ENCODE data around the gene SPZ1. TPM values are rescaled to one million over a fixed set of nuclear protein-coding genes. Genes with fewer than 3 reads are reported as not detected.
"Not testable (repeated sequence)": the region's sequence is repeated elsewhere in the genome, so short reads cannot be mapped to it uniquely, and the experiment has no call there.

The SPZ1 gene
- polyA plus RNA-seq, 2 of the 4 experiments (the other 2 are of a cell fraction) = not detected

- H3K4me3 ChIP-seq = no peak overlapping the region
- H3K4me2 ChIP-seq = no peak overlapping the region
- no peak overlapping the region for H3K27ac ChIP-seq
- DNase-seq (ENCODE audit: low read depth in 1 of 2, low spot score in 1 of 2) (no peak), FAIRE-seq (no peak), ATAC-seq (no peak)
- no peaks in the 10 kb centered on the region for H3K9me3 ChIP-seq
- H3K4me1 ChIP-seq = no peaks in the 10 kb centered on the region
- CTCF ChIA-PET = interaction anchor here (0.7 to 0.9 kb wide), 2 partner anchors 226 to 251 kb away, joined by 3 read pairs; no protein-coding TSS in a partner anchor
- 75% methylated on average over 3 of the region's 3 CpGs for whole genome bisulfite sequencing (ENCODE audit: missing lambda C conversion rate)
- TF ChIP-seq HOXB5 (CRISPR knock-in tag; IDR thresholded peaks at IDR 0.05) (no peak), RARB (CRISPR knock-in tag; IDR thresholded peaks at IDR 0.05) (no peak)
- TF ChIP-seq, protein P1, sequence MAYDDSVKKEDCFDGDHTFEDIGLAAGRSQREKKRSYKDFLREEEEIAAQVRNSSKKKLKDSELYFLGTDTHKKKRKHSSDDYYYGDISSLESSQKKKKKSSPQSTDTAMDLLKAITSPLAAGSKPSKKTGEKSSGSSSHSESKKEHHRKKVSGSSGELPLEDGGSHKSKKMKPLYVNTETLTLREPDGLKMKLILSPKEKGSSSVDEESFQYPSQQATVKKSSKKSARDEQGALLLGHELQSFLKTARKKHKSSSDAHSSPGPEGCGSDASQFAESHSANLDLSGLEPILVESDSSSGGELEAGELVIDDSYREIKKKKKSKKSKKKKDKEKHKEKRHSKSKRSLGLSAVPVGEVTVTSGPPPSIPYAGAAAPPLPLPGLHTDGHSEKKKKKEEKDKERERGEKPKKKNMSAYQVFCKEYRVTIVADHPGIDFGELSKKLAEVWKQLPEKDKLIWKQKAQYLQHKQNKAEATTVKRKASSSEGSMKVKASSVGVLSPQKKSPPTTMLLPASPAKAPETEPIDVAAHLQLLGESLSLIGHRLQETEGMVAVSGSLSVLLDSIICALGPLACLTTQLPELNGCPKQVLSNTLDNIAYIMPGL (CRISPR knock-in tag; IDR thresholded peaks at IDR 0.05; ENCODE audit: borderline replicate concordance) = no peak
- POLR2A ChIA-PET = no interaction called here
Measured at GRCh38 chr5:80343067-80343466, 23.3 kb downstream of the SPZ1 start.

- ChIA-PET POLR2A (no interaction called here), CTCF (interaction anchor here (0.6 to 1.7 kb wide), 9 partner anchors 11 to 326 kb away, joined by 3 to 5 read pairs (median 3); no protein-coding TSS in a partner anchor)
- peak; percentile 28 to 46 for DNase-seq (ENCODE audit: low read depth in 1 of 2, low spot score in 1 of 2)
- no peaks in the 10 kb centered on the region for H3K9me3 ChIP-seq
- no peak overlapping the region for H3K4me2 ChIP-seq
- WGBS (ENCODE audit: missing lambda C conversion rate) = 3% methylated on average over 2 of the region's 2 CpGs
- FAIRE-seq = no peak
- H3K4me1 ChIP-seq = no peaks in the 10 kb centered on the region
- no peak overlapping the region for H3K27ac ChIP-seq
- peak; percentile 82 to 88; a peak in 5 of 6 replicates for ATAC-seq
- TF ChIP-seq SMC3 (IDR thresholded peaks at IDR 0.05) = peak; percentile 36; the same call in 2 of the 3 replicates
- TF ChIP-seq RAD21 (conservative IDR thresholded peaks at IDR 0.05 in 1 of 2, IDR thresholded peaks at IDR 0.05 in 1 of 2) = peak; percentile 41 to 54; a peak in 3 of 5 replicates
- TF ChIP-seq EP300 (IDR thresholded peaks at IDR 0.05) = no peak
- TF ChIP-seq, protein P2, sequence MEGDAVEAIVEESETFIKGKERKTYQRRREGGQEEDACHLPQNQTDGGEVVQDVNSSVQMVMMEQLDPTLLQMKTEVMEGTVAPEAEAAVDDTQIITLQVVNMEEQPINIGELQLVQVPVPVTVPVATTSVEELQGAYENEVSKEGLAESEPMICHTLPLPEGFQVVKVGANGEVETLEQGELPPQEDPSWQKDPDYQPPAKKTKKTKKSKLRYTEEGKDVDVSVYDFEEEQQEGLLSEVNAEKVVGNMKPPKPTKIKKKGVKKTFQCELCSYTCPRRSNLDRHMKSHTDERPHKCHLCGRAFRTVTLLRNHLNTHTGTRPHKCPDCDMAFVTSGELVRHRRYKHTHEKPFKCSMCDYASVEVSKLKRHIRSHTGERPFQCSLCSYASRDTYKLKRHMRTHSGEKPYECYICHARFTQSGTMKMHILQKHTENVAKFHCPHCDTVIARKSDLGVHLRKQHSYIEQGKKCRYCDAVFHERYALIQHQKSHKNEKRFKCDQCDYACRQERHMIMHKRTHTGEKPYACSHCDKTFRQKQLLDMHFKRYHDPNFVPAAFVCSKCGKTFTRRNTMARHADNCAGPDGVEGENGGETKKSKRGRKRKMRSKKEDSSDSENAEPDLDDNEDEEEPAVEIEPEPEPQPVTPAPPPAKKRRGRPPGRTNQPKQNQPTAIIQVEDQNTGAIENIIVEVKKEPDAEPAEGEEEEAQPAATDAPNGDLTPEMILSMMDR (IDR thresholded peaks at IDR 0.05) = peak; percentile 44; the same call in 1 of the 3 replicates
- H3K4me3 ChIP-seq = no peak overlapping the region
Measured at GRCh38 chr5:80346055-80346454, 26.3 kb downstream of the SPZ1 start.

DNA sequence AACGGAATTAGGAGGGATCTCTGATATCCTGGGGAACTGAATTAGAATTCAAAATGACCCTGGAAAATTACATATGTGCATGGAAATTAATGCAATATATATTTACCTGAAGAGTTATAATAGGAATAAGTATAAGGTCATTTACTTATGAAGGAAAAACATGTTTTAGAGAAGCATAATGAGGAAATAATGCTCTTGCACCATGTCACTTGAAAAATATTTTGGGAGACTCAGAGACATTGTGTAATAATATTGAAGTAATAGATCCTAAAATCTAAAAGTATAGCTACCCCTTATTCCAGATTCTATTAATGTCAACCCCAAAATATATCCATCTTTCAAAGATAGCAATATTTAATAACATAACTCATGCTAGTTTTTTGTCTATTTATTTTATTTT is 28.4 kb downstream of the SPZ1 start:
- CTCF ChIA-PET = no interaction called here
- H3K9me3 ChIP-seq = no peaks in the 10 kb centered on the region
- WGBS (ENCODE audit: missing lambda C conversion rate) = 4% methylated on average over 1 of the region's 1 CpG
- FAIRE-seq = no peak
- H3K4me3 ChIP-seq = no peak overlapping the region
- POLR2A ChIA-PET = no interaction called here
- no peak overlapping the region for H3K4me2 ChIP-seq
- no peak for ATAC-seq
- H3K4me1 ChIP-seq = no peaks in the 10 kb centered on the region
- no peak for DNase-seq (ENCODE audit: low read depth in 1 of 2, low spot score in 1 of 2)
- no peak overlapping the region for H3K27ac ChIP-seq
- TF ChIP-seq E2F6 (IDR thresholded peaks at IDR 0.05; ENCODE audit: borderline replicate concordance, low read depth) (no peak), TP53 (CRISPR knock-in tag; IDR thresholded peaks at IDR 0.05) (no peak), JUNB (IDR thresholded peaks at IDR 0.05) (no peak), ESRRA (IDR thresholded peaks at IDR 0.05; ENCODE audit: borderline replicate concordance, low read length) (no peak), BCL3 (IDR thresholded peaks at IDR 0.05) (no peak), ZNF302 (CRISPR knock-in tag; IDR thresholded peaks at IDR 0.05) (no peak), HOXB5 (CRISPR knock-in tag; IDR thresholded peaks at IDR 0.05) (no peak), RCOR1 (IDR thresholded peaks at IDR 0.05; ENCODE audit: low read depth, low read length) (no peak), MAFK (IDR thresholded peaks at IDR 0.05; ENCODE audit: partially characterized antibody) (no peak), SMC3 (IDR thresholded peaks at IDR 0.05) (no peak), HEYL (CRISPR knock-in tag; IDR thresholded peaks at IDR 0.05) (no peak)
- TF ChIP-seq, protein P1 (CRISPR knock-in tag; IDR thresholded peaks at IDR 0.05; ENCODE audit: borderline replicate concordance) = no peak
- TF ChIP-seq, protein P3, sequence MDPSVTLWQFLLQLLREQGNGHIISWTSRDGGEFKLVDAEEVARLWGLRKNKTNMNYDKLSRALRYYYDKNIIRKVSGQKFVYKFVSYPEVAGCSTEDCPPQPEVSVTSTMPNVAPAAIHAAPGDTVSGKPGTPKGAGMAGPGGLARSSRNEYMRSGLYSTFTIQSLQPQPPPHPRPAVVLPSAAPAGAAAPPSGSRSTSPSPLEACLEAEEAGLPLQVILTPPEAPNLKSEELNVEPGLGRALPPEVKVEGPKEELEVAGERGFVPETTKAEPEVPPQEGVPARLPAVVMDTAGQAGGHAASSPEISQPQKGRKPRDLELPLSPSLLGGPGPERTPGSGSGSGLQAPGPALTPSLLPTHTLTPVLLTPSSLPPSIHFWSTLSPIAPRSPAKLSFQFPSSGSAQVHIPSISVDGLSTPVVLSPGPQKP (IDR thresholded peaks at IDR 0.05; ENCODE audit: low read depth, low read length) = no peak

DNA sequence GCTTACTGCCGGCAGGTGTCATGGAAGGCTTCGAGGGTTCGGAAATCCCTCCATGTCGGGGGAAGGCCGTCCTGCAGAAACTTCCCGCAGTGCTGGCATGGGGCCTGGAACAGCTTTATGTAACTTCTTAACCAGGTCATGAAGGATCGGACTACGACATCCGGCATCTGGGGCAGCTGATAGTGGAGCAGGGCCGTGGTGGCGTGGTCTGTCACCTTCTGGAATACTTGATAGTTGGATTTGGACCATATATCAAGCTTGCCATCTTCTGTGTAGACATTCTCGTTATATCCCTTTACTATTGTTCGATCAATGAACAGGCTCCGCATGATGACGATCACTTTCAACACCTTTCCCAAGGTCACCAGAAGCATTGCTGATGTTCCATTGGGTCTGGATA is 31.2 kb downstream of the SPZ1 start:
- ATAC-seq; CTCF ChIA-PET; H3K4me2 ChIP-seq; H3K4me1 ChIP-seq; H3K9me3 ChIP-seq; H3K27ac ChIP-seq; H3K4me3 ChIP-seq; POLR2A ChIA-PET; FAIRE-seq; DNase-seq (ENCODE audit: low read depth in 1 of 2, low spot score in 1 of 2): not testable (repeated sequence)
- 85% methylated on average over 15 of the region's 15 CpGs for WGBS (ENCODE audit: missing lambda C conversion rate)

Measured in A549 (cell line).